GM18517 (cell line): Measurements from ENCODE around the gene TEC.
"Not testable (repeated sequence)": the region's sequence is repeated elsewhere in the genome, so short reads cannot be mapped to it uniquely, and the experiment has no call there.

Experiments used
- ATAC-seq: cut with Tn5 transposase; IDR thresholded peaks from one replicate; pipeline ENCODE4 v1.9.1; 2021; ENCODE audit warnings: mild to moderate bottlenecking, moderate library complexity; ENCODE audit not compliant: unreplicated experiment

Gene TEC

DNA sequence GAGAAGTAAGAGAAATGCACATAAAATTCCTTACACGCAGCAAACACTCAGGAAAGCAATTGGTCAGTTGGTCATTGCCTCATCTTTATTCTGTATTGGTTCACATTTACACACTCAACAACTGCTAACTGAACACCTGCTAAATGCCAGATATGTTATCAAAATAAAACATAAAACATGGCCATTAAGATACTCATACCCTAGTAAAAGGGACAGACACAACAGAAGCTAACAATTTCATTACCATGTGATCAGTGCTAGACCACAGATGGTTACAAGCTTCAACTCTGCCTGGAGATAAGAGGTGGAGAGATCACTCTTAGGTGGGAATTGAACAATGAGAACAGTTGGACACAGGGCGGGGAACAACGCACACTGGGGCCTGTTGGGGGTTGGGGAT lies 26.2 kb downstream of the TEC start:
- no peak for ATAC-seq

DNA sequence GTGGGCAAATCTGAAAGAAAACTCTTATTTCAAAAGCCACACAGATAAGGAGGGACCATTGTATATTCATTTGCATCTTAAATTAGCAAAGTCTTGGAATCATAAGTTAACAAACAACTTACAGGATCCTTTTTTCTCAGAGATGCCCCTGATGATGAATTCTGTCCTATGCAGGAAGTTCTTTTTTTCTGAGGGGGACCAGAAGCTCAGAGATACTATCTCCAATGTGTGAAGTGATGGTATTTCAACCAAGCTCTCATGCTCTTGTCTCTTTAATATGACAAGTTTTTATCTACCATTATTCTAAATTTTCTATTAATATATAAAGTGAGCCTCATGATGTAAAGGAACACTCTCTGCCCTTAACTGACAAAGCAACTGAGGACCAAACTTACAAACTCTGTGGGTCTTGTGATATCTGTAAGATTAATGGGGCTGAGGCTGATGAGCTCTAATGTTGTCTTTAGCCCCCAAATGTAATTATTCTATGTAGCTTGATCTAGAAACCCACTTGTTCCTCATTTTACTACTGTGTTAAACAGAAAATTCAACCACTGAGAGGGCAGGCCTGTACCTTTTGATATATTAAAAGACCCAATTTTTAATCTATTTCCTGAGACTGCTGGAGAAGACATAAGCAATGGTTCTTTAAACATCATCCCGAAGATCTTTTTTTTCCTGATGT lies 27.0 kb downstream of the TEC start:
- ATAC-seq, result no peak

DNA sequence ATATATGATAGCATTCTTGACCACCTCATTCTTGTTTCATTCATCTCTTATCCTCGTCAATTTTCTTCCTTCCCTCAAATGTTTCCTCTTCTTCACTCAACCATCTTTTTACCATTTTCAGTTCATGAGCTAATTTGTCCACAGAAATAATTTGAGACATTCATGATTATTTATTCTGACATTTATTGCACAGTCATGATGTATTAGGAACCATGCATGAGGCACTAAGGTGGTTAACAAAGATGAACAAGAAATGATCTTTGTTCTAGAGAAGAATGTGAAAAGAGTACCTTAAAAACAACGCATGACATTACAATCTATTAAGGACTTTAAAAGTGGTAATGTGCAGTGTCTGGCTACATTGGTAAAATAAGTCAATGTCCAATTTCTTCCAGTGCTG lies 27.9 kb downstream of the TEC start:
- ATAC-seq, result no peak

DNA sequence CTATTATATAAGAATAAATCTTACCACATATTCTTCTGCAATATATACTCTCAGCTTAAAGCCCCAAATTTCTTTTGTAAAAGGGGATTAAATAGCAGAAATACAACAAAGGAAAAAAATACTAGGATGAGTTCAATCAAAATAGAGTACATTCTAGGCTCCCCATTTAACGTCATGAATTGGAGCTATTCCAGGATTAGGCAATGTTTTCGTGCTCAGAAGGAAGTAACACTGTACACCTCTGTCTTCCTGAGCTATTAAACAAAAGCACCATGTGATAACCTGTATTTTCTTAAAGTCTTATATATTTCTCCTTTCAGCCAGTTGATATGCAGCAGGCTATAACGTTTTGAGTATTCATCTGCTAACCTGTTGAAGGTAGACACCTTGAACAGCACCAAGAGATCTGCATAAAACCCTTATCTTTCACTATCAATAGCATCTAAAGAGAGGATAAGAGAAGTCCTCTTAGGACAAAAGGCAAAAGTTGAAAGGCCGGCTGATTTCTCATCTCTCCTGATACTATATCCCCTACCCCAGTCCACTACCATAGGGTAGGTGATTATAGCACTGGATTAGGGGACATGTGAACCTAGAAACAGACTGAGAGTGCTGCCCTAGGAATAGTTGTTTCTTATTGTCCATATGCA lies 31.5 kb downstream of the TEC start:
- ATAC-seq, result no peak

- no peak for ATAC-seq
These were observed 34.6 kb downstream of the TEC start for GRCh38 chr4:48235050-48235449.

DNA sequence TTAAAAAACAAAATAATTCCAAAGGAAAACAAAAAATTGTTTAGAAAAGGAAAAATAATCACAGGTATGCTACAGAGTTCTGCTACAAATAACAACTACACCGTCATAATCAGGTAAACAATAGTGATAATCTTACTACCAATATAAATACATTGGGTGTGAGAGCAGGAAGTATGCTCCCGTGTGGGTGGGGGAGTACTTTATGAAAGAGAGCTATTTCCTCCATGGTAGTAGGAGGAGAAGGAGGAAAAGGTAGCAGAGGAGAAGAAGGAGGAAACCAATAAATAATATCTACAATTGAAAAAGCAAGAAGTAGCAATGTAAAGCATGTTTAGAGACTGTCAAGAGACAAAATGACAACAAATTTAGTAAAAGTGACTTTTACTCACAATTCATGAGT lies 35.1 kb downstream of the TEC start:
- no peak for ATAC-seq

DNA sequence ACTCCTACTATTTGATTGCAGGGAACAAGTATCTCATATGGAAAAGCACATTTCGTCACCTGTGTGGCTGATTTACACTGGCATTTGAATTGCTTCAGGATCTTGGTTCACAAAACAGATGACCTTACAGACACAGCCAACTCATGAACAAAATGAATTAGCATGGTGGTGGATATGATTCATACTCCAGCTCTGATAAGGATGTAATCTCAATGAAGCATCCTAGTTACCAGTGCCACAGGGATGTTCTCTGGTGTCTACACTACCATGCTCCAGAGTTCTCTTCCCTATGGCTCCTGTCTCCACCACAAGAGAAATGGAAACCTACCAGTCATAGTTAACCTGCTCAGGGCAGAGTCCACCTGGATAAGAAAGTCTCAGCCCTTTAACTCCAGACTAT lies 40.7 kb downstream of the TEC start:
- no peak for ATAC-seq

DNA sequence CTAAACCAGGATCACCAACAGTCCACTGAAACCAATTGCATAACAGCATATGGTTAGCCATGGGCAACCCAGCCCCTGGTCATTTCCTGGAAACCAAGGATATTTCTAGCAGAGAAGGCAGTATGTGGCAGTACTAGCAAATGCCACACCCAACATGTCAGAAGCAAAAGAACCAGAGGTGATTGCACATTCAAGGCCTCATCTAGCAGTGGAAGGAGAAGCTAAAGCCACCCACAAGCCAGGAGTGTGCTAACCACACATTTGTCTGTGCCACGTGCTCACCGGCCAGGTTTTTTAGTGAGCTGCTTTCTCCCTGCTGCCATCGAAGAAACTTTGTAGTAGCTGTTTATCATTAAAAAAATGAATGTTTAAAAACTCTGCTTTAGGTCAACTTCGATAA lies 42.0 kb downstream of the TEC start:
- ATAC-seq, result no peak

- no peak for ATAC-seq
These were observed 43.4 kb downstream of the TEC start for GRCh38 chr4:48226199-48226598.

GRCh38 chr4:48225368-48226141 lies 44.1 kb downstream of the TEC start:
- ATAC-seq, result no peak

DNA sequence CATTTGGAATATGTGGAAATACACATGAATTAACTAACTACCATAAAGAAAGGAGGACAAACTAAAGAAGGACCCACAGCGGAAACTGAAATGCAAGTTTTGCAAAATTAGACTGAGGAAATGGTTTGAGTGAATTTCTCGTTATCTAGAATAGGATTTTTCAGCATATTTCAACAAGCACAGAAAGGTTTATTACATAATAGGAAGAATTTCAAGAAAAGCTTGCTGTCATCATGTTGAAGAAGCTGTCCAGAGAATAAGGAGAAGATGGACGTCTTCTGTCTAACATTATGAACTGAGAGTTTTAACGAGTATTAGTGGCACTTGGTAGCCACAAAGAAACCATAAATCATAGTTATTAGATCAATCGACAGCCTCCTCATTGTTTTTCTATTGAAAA lies 45.0 kb downstream of the TEC start:
- no peak for ATAC-seq

GRCh38 chr4:48223633-48224295 lies 45.9 kb downstream of the TEC start:
- ATAC-seq, result no peak

DNA sequence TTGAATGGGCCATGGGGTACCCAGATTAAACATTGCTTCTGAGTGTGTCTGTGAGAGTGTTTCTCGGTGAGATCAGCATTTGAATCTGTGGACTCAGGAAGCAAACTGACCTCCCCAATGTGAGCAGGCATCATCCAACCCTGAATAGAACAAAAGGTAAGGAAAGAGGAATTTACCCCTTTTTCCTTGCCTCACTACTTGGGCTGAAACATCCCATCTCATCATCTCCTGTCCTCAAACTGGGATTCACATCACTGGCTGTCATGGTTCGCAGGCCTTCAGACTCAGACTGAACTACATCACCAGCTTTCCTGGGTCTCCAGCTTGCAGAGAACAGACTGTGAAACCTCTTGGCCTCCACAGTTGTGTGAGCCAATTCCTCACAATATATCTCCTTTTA lies 47.1 kb downstream of the TEC start:
- ATAC-seq, result no peak

GRCh38 chr4:48219430-48219829 lies 50.2 kb downstream of the TEC start:
- ATAC-seq, result not testable (repeated sequence)

DNA sequence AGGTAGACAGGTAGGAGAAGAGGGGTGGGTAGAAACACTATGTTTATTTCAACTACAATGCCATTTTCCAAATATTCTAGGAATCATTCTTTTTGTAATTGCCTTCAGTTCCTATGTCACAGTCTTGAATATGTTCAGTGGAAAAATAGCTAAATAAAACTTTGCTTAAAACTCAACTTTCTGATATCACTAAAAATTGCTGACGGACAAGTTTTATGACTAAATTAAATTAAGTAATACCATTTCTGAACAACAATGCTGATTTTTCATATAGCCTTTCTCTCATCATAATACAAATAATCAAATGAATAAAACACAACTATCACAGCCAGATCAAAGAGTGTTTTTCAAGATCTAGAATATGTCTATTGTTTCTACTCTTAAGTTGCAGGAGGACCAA lies 53.1 kb downstream of the TEC start:
- no peak for ATAC-seq

GRCh38 chr4:48215977-48216376 lies 53.7 kb downstream of the TEC start:
- ATAC-seq, result no peak

DNA sequence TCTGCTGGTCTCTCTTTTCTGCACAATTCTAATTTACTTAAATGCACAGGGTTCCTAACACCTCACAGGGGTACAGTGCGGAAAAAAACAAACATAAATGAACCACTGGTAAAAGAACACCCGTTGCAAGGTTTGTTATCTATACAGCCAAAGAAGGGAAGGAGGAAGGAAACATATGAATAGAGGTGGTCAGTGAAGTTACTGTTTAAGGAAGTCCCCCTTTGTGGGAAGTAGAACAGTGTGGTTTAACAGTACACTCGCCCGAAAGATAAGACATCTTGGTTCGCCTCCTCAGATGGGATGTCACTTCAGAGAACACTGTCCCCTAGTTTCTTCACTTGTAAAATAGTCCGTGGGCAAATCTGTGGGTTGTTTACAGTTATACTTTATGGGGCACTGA lies 57.5 kb downstream of the TEC start:
- peak; percentile 85 for ATAC-seq

GRCh38 chr4:48210966-48211328 lies 58.7 kb downstream of the TEC start:
- no peak for ATAC-seq

GRCh38 chr4:48205626-48206025 lies 64.0 kb downstream of the TEC start:
- no peak for ATAC-seq

DNA sequence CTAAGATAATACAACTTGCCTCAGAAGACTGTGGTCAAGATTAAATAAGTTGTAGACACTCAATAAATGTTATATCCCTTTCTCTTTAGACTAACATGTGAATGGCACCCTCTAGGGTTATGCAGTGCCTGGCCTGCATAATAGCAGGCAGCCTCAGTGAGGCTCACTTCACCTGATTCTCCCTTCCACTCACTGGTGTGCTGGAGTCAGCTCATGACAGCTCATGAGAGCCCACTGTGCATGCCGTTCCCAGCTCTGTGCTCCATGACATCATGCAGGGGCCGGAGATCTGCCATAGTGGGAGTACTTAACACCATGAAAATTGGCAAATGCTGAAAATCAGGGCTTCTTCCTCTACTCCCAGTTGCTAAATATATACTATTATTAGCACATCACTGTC lies 64.5 kb downstream of the TEC start:
- ATAC-seq, result no peak

- peak; percentile 38 for ATAC-seq
These were observed 65.8 kb downstream of the TEC start for GRCh38 chr4:48203819-48204218.
